CD14-positive monocyte (primary cell): ENCODE measurements around the gene GSTO2. TPM values are rescaled to one million over a fixed set of nuclear protein-coding genes. Genes with fewer than 3 reads are reported as not detected.

Source experiments
- DNase-seq, 3 donors: peaks; one replicate each; pipeline ENCODE4 v3.0.0-alpha.2; 2011 to 2022
- H2AFZ ChIP-seq: 2 replicates; pipeline ENCODE4 v1.6.0; 2012; ENCODE audit warnings: mild to moderate bottlenecking, low read depth, low read length, inconsistent platforms; ENCODE audit not compliant: insufficient read depth, poor library complexity, severe bottlenecking
- H3K27ac ChIP-seq, 2 donors: 1 replicate in 1 of 2; 2 replicates in 1 of 2; pipeline ENCODE4 v1.5.1; 2012 to 2013; ENCODE audit warnings: low read length in 2 of 2, control low read depth in 1 of 2, inconsistent platforms in 1 of 2, low read depth in 1 of 2, mild to moderate bottlenecking in 1 of 2
- H3K27me3 ChIP-seq, 2 donors: one replicate each; pipeline versions ENCODE4 v1.6.0 to v1.6.1; 2011 to 2013; ENCODE audit warnings: low read length in 2 of 2; ENCODE audit not compliant: control insufficient read depth in 2 of 2, insufficient read depth in 2 of 2
- H3K36me3 ChIP-seq, 2 donors: replicated peaks in 1 of 2; 1 replicate in 1 of 2; 2 replicates in 1 of 2; pipeline versions ENCODE4 v1.5.1 to v1.6.1; 2012 to 2013; ENCODE audit warnings: low read length in 2 of 2, control low read depth in 1 of 2, inconsistent platforms in 1 of 2, mild to moderate bottlenecking in 1 of 2; ENCODE audit not compliant: insufficient read depth in 2 of 2, control insufficient read depth in 1 of 2
- H3K4me1 ChIP-seq, 2 donors: 1 replicate in 1 of 2; 2 replicates in 1 of 2; pipeline versions ENCODE4 v1.5.1 to v1.6.1; 2012 to 2013; ENCODE audit warnings: low read length in 2 of 2, control low read depth in 1 of 2, inconsistent platforms in 1 of 2, mild to moderate bottlenecking in 1 of 2, moderate library complexity in 1 of 2; ENCODE audit not compliant: insufficient read depth in 2 of 2, control insufficient read depth in 1 of 2
- H3K4me2 ChIP-seq: replicated peaks from 2 replicates; pipeline ENCODE3; 2012; ENCODE audit warnings: low read length, moderate library complexity, mild to moderate bottlenecking; ENCODE audit not compliant: poor library complexity, severe bottlenecking; ENCODE audit errors: extremely low read depth
- H3K4me3 ChIP-seq, 3 experiments: fragments of 200-600 bp in 1 of 3; sonication (generic) in 1 of 3; replicated peaks in 1 of 3; 1 replicate in 2 of 3; 2 replicates in 1 of 3; pipeline ENCODE4 v1.5.1; 2011 to 2013; ENCODE audit warnings: low read length in 3 of 3, mild to moderate bottlenecking in 3 of 3, control low read depth in 2 of 3, low read depth in 2 of 3, inconsistent platforms in 1 of 3, moderate library complexity in 1 of 3
- H3K79me2 ChIP-seq: 2 replicates; pipeline ENCODE4 v1.6.0; 2012; ENCODE audit warnings: mild to moderate bottlenecking, control low read depth, inconsistent platforms, low read length, moderate library complexity; ENCODE audit not compliant: insufficient read depth
- H3K9ac ChIP-seq: 2 replicates; pipeline ENCODE4 v1.6.0; 2017; ENCODE audit warnings: low read length, mild to moderate bottlenecking; ENCODE audit not compliant: insufficient read depth, poor library complexity, severe bottlenecking
- H3K9me3 ChIP-seq, 2 donors: replicated peaks in 1 of 2; 1 replicate in 1 of 2; 2 replicates in 1 of 2; pipeline versions ENCODE4 v1.5.1 to v1.6.1; 2012 to 2013; ENCODE audit warnings: low read length in 2 of 2, control low read depth in 1 of 2; ENCODE audit not compliant: control insufficient read depth in 1 of 2, insufficient read depth in 1 of 2
- H4K20me1 ChIP-seq: 2 replicates; pipeline ENCODE4 v1.6.0; 2012; ENCODE audit warnings: mild to moderate bottlenecking, low read length, control low read depth, moderate library complexity; ENCODE audit not compliant: insufficient read depth
- H3K27ac Mint-ChIP-seq, 7 donors: one replicate each; pipeline ENCODE4 v1.8.0; 2020; ENCODE audit warnings: mild to moderate bottlenecking in 7 of 7, mixed read lengths in 7 of 7, moderate library complexity in 6 of 7, inconsistent platforms in 2 of 7
- H3K27me3 Mint-ChIP-seq, 3 donors: one replicate each; pipeline ENCODE4 v1.8.0; 2021 to 2022; ENCODE audit warnings: low read depth in 3 of 3, mild to moderate bottlenecking in 3 of 3, mixed read lengths in 3 of 3, moderate library complexity in 3 of 3, inconsistent platforms in 1 of 3
- H3K36me3 Mint-ChIP-seq, 2 donors: one replicate each; pipeline ENCODE4 v1.8.0; 2020; ENCODE audit warnings: mixed read lengths in 2 of 2, inconsistent platforms in 1 of 2, mild to moderate bottlenecking in 1 of 2
- H3K4me1 Mint-ChIP-seq: one replicate; pipeline ENCODE4 v1.8.0; 2020; ENCODE audit warnings: mild to moderate bottlenecking, mixed read lengths
- H3K4me3 Mint-ChIP-seq, 2 donors: one replicate each; pipeline ENCODE4 v1.8.0; 2020; ENCODE audit warnings: mild to moderate bottlenecking in 2 of 2, mixed read lengths in 2 of 2, moderate library complexity in 1 of 2
- H3K9me3 Mint-ChIP-seq, 7 donors: one replicate each; pipeline ENCODE4 v1.8.0; 2020 to 2022; ENCODE audit warnings: mixed read lengths in 7 of 7, mild to moderate bottlenecking in 6 of 7, moderate library complexity in 6 of 7, inconsistent platforms in 2 of 7
- WGBS: methylation state at CpG from one replicate; pipeline ENCODE4 v1.1.5; 2013; ENCODE audit warnings: missing lambda C conversion rate; ENCODE audit not compliant: insufficient coverage; 5-methylcytosine and 5-hydroxymethylcytosine counted together
- intact Hi-C, 2 donors: fragments of 100-400 bp; cut with micrococcal nuclease; formaldehyde crosslinking; loops; one replicate each; pipeline versions ENCODE4 v1.15.0 to v1.15.1; 2023
- polyA minus RNA-seq: library from RNA; depleted of rRNA, polyadenylated mRNA; stranded (reverse); fragments of >200 nt; gene quantifications from 2 replicates; pipeline ENCODE4 v1.2.3, GENCODE V29; 2012
- polyA plus RNA-seq, 3 donors: library from polyadenylated mRNA; depleted of rRNA in 1 of 3; unstranded in 2 of 3; stranded (reverse) in 1 of 3; fragments of 300-500 nt in 2 of 3; fragments of >200 nt in 1 of 3; fragmentation: Illumina TruSeq in 2 of 3; gene quantifications; 1 replicate in 2 of 3; 2 replicates in 1 of 3; pipeline ENCODE4 v1.2.3, GENCODE V29; 2012 to 2021
- total RNA-seq, 12 experiments: library from RNA in 1 of 12; stranded (reverse) in 1 of 12; fragments of 120-200 nt in 1 of 12; gene quantifications; one replicate each; pipeline ENCODE4 v1.2.4 and lab custom pipeline; 2013 to 2026; ENCODE audit warnings: mixed read lengths in 6 of 12, inconsistent platforms in 1 of 12
- TF ChIP-seq, protein P1 (sequence below): fragments of 200-600 bp; IDR thresholded peaks from one replicate; pipeline ENCODE4 v1.8.0; 2022; ENCODE audit warnings: antibody characterized with exemption, mild to moderate bottlenecking

The GSTO2 gene
- total RNA-seq (2013) = 0.19 TPM
- polyA plus RNA-seq (under 1 TPM in 2 of 3 donors, not detected in 1; 0.16 to 0.26 TPM), polyA minus RNA-seq (0.64 and 0.83 TPM in 2 replicates), total RNA-seq (lab: John Stamatoyannopoulos, UW) (2.1 to 33.1 (median 5.9) reads per million in 11 experiments)

DNA sequence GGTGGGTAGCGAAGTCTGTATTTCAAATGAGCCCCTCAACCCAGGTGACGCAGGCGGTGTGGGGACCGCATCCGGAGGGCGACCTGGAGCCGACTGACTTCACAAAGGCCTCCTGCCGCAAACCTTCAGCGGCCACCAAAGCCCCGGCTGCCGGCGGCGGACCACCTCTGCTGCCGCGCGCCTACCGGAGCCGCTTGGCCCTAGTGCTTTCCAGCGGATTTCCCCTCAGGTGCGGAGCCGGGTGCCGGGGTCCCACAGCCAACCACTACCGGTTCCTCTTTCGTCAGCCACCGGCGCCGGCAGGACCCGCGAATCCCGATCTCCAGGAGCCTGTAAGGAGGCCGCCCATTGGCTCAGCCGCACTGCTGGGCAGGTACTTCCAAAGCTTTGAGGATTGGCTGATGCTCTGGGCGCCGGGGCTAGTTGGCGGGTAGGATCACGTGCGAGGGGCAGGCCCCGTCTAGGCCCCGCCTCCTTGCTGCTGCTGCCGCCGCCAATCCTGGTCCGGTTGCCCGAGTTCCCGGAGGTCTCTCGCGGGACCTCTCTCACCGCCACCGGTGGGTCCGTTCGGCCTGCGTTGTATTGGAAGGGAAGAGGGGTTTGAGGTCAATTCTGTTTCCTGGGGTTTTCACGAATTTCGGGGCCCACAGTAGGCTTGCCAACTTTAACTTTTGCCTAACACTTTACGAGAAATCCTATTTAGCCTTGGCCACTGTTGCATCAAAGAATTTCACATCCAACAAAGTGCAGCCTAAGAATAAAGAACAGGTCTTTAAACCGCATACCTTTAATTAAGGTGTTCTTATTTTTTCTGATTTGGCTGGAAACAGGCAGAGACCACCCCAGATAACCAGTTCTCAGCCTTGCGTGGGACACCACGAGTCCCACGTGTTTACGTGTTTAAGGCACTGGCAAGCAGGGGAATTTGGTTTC, at the start of gene GSTO2:
Gene GSTO2, plus strand, starts transcription at position 472 of the 933 bp plus-strand sequence. CDS start 5,732 bp downstream, outside the sequence.
- TF ChIP-seq, protein P1, sequence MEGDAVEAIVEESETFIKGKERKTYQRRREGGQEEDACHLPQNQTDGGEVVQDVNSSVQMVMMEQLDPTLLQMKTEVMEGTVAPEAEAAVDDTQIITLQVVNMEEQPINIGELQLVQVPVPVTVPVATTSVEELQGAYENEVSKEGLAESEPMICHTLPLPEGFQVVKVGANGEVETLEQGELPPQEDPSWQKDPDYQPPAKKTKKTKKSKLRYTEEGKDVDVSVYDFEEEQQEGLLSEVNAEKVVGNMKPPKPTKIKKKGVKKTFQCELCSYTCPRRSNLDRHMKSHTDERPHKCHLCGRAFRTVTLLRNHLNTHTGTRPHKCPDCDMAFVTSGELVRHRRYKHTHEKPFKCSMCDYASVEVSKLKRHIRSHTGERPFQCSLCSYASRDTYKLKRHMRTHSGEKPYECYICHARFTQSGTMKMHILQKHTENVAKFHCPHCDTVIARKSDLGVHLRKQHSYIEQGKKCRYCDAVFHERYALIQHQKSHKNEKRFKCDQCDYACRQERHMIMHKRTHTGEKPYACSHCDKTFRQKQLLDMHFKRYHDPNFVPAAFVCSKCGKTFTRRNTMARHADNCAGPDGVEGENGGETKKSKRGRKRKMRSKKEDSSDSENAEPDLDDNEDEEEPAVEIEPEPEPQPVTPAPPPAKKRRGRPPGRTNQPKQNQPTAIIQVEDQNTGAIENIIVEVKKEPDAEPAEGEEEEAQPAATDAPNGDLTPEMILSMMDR = no peak
- under 1% methylated on average over 48 of the region's 59 CpGs for WGBS
- H2AFZ ChIP-seq = peak within 1 kb of the TSS; percentile 78
- peaks cover 23% of the 10 kb centered on the region for H3K4me1 Mint-ChIP-seq
- peaks cover 33 to 38% of the 10 kb centered on the region in 2 donors for H3K36me3 Mint-ChIP-seq
- peak within 1 kb of the TSS; percentile 90 to 97 (median 93) for H3K27ac Mint-ChIP-seq
- H3K4me3 ChIP-seq = peak within 1 kb of the TSS; percentile 72 to 84 (median 80)
- H3K27me3 ChIP-seq = no peaks in the 10 kb centered on the region
- H3K4me2 ChIP-seq = peak within 1 kb of the TSS; percentile 83
- H3K79me2 ChIP-seq = peaks cover 48% of the 10 kb centered on the region
- H3K27ac ChIP-seq = peak within 1 kb of the TSS; percentile 80 to 94
- H4K20me1 ChIP-seq = peaks cover 23% of the 10 kb centered on the region
- no peaks in the 10 kb centered on the region for H3K9me3 ChIP-seq
- H3K36me3 ChIP-seq = peaks cover 36 to 41% of the 10 kb centered on the region in 2 donors
- intact Hi-C loops = loop anchor here in 1 of 2 donors (5.0 to 10.0 kb wide), 2 partner anchors 37 to 354 kb away; partner anchors contain the start of genes CFAP43 and STN1
- H3K4me1 ChIP-seq = peaks cover 14 to 22% of the 10 kb centered on the region in 2 donors
- H3K27me3 Mint-ChIP-seq = peaks cover under 1% of the 10 kb centered on the region in 3 donors
- DNase-seq = peak; percentile 97 to 99 (median 99)
- no peaks in the 10 kb centered on the region for H3K9me3 Mint-ChIP-seq
- H3K4me3 Mint-ChIP-seq = peak within 1 kb of the TSS; percentile 83 to 89
- H3K9ac ChIP-seq = peak within 1 kb of the TSS; percentile 92

DNA sequence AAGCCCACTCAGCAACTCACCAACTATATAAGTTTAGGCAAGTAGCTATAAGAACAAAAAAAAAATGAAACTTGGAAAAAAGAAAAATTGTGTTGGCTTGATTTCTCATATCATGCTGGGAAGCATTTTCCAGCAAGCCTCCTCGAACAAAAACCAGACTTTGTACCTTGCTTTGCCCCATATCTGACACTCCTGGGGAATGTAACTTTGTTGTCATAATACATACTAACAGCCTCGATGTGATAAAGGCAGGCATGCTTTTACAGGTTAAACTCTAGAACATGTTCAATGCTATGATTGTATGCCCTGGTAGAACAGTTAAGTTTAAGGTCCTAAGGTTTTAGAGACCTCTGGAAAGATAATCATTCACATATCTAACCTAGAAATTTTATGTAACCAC, 48.5 kb upstream of the GSTO2 start:
- Mint-ChIP-seq H3K36me3 (no peaks in the 10 kb centered on the region), H3K4me3 (no peak overlapping the region), H3K27me3 (peaks cover 5 to 14% (median 10%) of the 10 kb centered on the region in 3 donors), H3K9me3 (peaks cover 0 to 3% (median 0%) of the 10 kb centered on the region in 7 donors), H3K27ac (no peak overlapping the region), H3K4me1 (peaks cover 13% of the 10 kb centered on the region)
- WGBS = 100% methylated on average over 1 of the region's 2 CpGs
- H3K9me3 ChIP-seq = no peaks in the 10 kb centered on the region
- H3K36me3 ChIP-seq = no peaks in the 10 kb centered on the region
- no peaks in the 10 kb centered on the region for H4K20me1 ChIP-seq
- no peak for DNase-seq
- TF ChIP-seq, protein P1 = no peak
- no peak overlapping the region for H2AFZ ChIP-seq
- H3K27ac ChIP-seq = no peak overlapping the region
- no peak overlapping the region for H3K9ac ChIP-seq
- no peak overlapping the region for H3K4me3 ChIP-seq
- intact Hi-C loops = no loop called here
- no peaks in the 10 kb centered on the region for H3K79me2 ChIP-seq
- H3K27me3 ChIP-seq = peaks cover 0 to 2% of the 10 kb centered on the region in 2 donors
- H3K4me2 ChIP-seq = no peak overlapping the region
- peaks cover 0 to 5% of the 10 kb centered on the region in 2 donors for H3K4me1 ChIP-seq
